ENCODE results near the gene DLX2.

DNA sequence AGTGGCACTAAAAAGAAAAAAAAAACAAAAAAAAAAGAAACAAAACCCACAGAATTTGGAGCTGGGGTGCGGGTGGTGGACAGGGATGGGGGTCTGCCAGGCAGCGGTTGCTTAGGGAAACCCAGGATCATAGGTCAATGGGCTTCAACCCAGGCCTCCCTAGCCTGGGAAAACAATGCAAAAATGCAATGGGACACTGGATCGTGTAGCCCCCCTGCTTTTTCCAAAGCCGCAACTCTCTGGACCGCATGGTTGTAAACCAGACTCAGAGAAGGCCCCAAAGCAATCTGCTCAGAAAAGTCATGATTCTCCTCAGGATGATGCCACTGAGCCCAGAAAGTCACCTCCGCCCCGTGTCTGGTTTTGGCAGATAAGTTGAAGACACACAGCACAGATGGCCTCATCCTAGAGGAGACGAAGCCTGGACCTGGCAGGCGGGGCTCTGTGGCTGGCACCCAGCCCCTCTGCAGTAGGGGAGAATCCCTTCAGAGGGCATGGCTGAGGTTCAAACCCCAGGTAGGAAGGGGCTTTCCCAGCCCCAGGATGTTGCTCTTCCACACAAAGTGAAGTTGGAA, 5.1 kb downstream of the DLX2 start:
- no peak for TF ChIP-seq EZH2 (IDR thresholded peaks at IDR 0.05; ENCODE audit: low read depth)
- no peak for TF ChIP-seq CTCF (conservative IDR thresholded peaks at IDR 0.05)

Measured in PC-9 (cell line).